IMR-90 (cell line): ENCODE measurements around the gene ZNF783. TPM values are rescaled to one million over a fixed set of nuclear protein-coding genes. Genes with fewer than 3 reads are reported as not detected.
A peak's percentile ranks its signal among the peaks of the same experiment; 100 is the strongest.

ENCODE experiments used
- ATAC-seq: fragments of 200-7000 bp; cut with Tn5 transposase; 2 replicates; pipeline ENCODE4 v1.9.1; 2020; ENCODE audit warnings: low read depth, mild to moderate bottlenecking, moderate library complexity
- BruUV-seq: library from RNA; stranded (reverse); fragments of 400-500 nt; replicated peaks from 2 replicates; lab custom pipeline; 2021; lab: Mats Ljungman, UMichigan
- CTCF ChIA-PET: fragments of 300-600 bp; formaldehyde crosslinking; extraction: SDS; loops from one replicate; lab custom pipeline; 2021; ENCODE audit warnings: antibody characterized with exemption; lab: Yijun Ruan, JAX
- POLR2A ChIA-PET: fragments of 300-600 bp; sonication (Branson Sonifier 250); formaldehyde crosslinking; loops from one replicate; lab custom pipeline; 2022; ENCODE audit warnings: antibody characterized with exemption; ENCODE audit not compliant: unreplicated experiment; lab: Charles Lee
- DNase-seq: peaks from one replicate; pipeline ENCODE4 v3.0.0; 2013
- H2AFZ ChIP-seq: replicated peaks from 2 replicates; pipeline ENCODE3; 2013; ENCODE audit warnings: low read length, mild to moderate bottlenecking; ENCODE audit not compliant: poor library complexity
- H2AK5ac ChIP-seq: 2 replicates; pipeline ENCODE4 v1.6.1; 2013; ENCODE audit warnings: low read depth, low read length, inconsistent platforms
- H2AK9ac ChIP-seq: replicated peaks from 2 replicates; pipeline ENCODE3; 2013; ENCODE audit warnings: mild to moderate bottlenecking, low read depth, low read length, moderate library complexity; ENCODE audit not compliant: poor library complexity
- H2BK120ac ChIP-seq: 2 replicates; pipeline ENCODE4 v1.6.1; 2013; ENCODE audit warnings: low read depth, low read length, inconsistent platforms
- H2BK15ac ChIP-seq: 3 replicates; pipeline ENCODE4 v1.6.1; 2013; ENCODE audit warnings: low read depth, low read length, inconsistent platforms
- H2BK20ac ChIP-seq: 2 replicates; pipeline ENCODE4 v1.6.1; 2013; ENCODE audit warnings: low read depth, mild to moderate bottlenecking, inconsistent platforms, low read length, moderate library complexity
- H2BK5ac ChIP-seq: 2 replicates; pipeline ENCODE4 v1.6.1; 2013; ENCODE audit warnings: mild to moderate bottlenecking, low read depth, low read length, inconsistent platforms; ENCODE audit not compliant: poor library complexity, severe bottlenecking
- H3K14ac ChIP-seq: replicated peaks from 2 replicates; pipeline ENCODE4 v1.6.1; 2013; ENCODE audit warnings: low read depth, low read length, inconsistent platforms
- H3K18ac ChIP-seq: 2 replicates; pipeline ENCODE4 v1.6.1; 2013; ENCODE audit warnings: low read depth, low read length, control low read depth
- H3K23ac ChIP-seq: 2 replicates; pipeline ENCODE4 v1.6.1; 2013; ENCODE audit warnings: low read depth, low read length, inconsistent platforms
- H3K27ac ChIP-seq: 2 replicates; pipeline ENCODE4 v1.5.1; 2013; ENCODE audit warnings: mild to moderate bottlenecking, control low read depth, low read length; ENCODE audit not compliant: insufficient read depth
- H3K27me3 ChIP-seq: 2 replicates; pipeline ENCODE4 v1.6.1; 2013; ENCODE audit warnings: low read length; ENCODE audit not compliant: control insufficient read depth, insufficient read depth
- H3K36me3 ChIP-seq: 2 replicates; pipeline ENCODE4 v1.6.1; 2013; ENCODE audit warnings: low read length, mixed read lengths; ENCODE audit not compliant: control insufficient read depth, insufficient read depth
- H3K4ac ChIP-seq: 2 replicates; pipeline ENCODE4 v1.6.1; 2013; ENCODE audit warnings: low read depth, low read length, inconsistent platforms
- H3K4me1 ChIP-seq: 2 replicates; pipeline ENCODE4 v1.6.1; 2013; ENCODE audit warnings: low read length, mixed read lengths; ENCODE audit not compliant: control insufficient read depth, insufficient read depth
- H3K4me2 ChIP-seq: 2 replicates; pipeline ENCODE4 v1.6.1; 2013; ENCODE audit warnings: low read depth, mild to moderate bottlenecking, control low read depth, low read length, moderate library complexity
- H3K4me3 ChIP-seq: 2 replicates; pipeline ENCODE4 v1.5.1; 2013; ENCODE audit warnings: low read depth, mild to moderate bottlenecking, control low read depth, low read length, moderate library complexity; ENCODE audit not compliant: insufficient read depth
- H3K56ac ChIP-seq: 2 replicates; pipeline ENCODE4 v1.6.1; 2013; ENCODE audit warnings: low read length, inconsistent platforms; ENCODE audit not compliant: insufficient read depth; ENCODE audit errors: extremely low read depth
- H3K79me1 ChIP-seq, 2 experiments: 2 replicates each; pipeline ENCODE4 v1.6.1; 2013; ENCODE audit warnings: low read length in 2 of 2, inconsistent platforms in 1 of 2, low read depth in 1 of 2
- H3K9ac ChIP-seq: 2 replicates; pipeline ENCODE4 v1.6.1; 2013; ENCODE audit warnings: low read depth, low read length, control low read depth
- H3K9me1 ChIP-seq: 2 replicates; pipeline ENCODE4 v1.6.1; 2013; ENCODE audit warnings: low read length, inconsistent platforms; ENCODE audit not compliant: insufficient read depth
- H3K9me3 ChIP-seq: 2 replicates; pipeline ENCODE4 v1.6.1; 2013; ENCODE audit warnings: low read length; ENCODE audit not compliant: control insufficient read depth, insufficient read depth
- H4K20me1 ChIP-seq: 2 replicates; pipeline ENCODE4 v1.6.1; 2013; ENCODE audit warnings: low read length, inconsistent platforms; ENCODE audit not compliant: insufficient read depth
- H4K5ac ChIP-seq: 2 replicates; pipeline ENCODE4 v1.6.1; 2013; ENCODE audit warnings: mild to moderate bottlenecking, low read depth, low read length, control low read depth
- H4K8ac ChIP-seq, 2 experiments: 2 replicates each; pipeline ENCODE4 v1.6.1; 2013; ENCODE audit warnings: low read depth in 2 of 2, low read length in 2 of 2, control low read depth in 1 of 2, inconsistent platforms in 1 of 2
- H4K91ac ChIP-seq: 2 replicates; pipeline ENCODE4 v1.6.1; 2013; ENCODE audit warnings: low read depth, low read length, inconsistent platforms; ENCODE audit not compliant: insufficient read depth
- MAFK ChIP-seq: IDR thresholded peaks from 2 replicates; pipeline ENCODE4 v1.6.1; 2012; ENCODE audit warnings: low read depth, low read length, improper control_type of control experiment
- MAZ ChIP-seq: IDR thresholded peaks from 2 replicates; pipeline ENCODE4 v1.6.1; 2012; ENCODE audit warnings: low read depth, mild to moderate bottlenecking, low read length, improper control_type of control experiment, moderate library complexity, borderline replicate concordance
- NFE2L2 ChIP-seq: fragments of 150-350 bp; IDR thresholded peaks from 2 replicates; pipeline ENCODE4 v1.6.1; 2016; ENCODE audit warnings: low read depth, mild to moderate bottlenecking, low read length
- POLR2A ChIP-seq: IDR thresholded peaks from 2 replicates; pipeline ENCODE4 v1.6.1; 2012; ENCODE audit warnings: mild to moderate bottlenecking, low read depth, low read length
- RAD21 ChIP-seq: IDR thresholded peaks from 2 replicates; pipeline ENCODE4 v1.6.1; 2012; ENCODE audit warnings: low read length, improper control_type of control experiment
- USF2 ChIP-seq: fragments of 150-350 bp; IDR thresholded peaks from 2 replicates; pipeline ENCODE4 v1.6.1; 2017; ENCODE audit warnings: mild to moderate bottlenecking, antibody characterized with exemption, low read length, low read depth
- WGBS, 2 experiments: methylation state at CpG; one replicate each; pipeline versions ENCODE4 v1.1.5 to v1.1.7; 2013; ENCODE audit warnings: missing lambda C conversion rate in 2 of 2; ENCODE audit not compliant: insufficient read length in 1 of 2; ENCODE audit errors: extremely low coverage in 2 of 2; 5-methylcytosine and 5-hydroxymethylcytosine counted together
- dilution Hi-C: fragments of 300-500 bp; cut with HindIII; formaldehyde crosslinking; loops from one replicate; pipeline ENCODE4 v1.14.3; 2018; ENCODE audit warnings: low sequenced_read_pairs; ENCODE audit not compliant: unreplicated experiment
- in situ Hi-C: fragments of 300-500 bp; cut with MboI; formaldehyde crosslinking; loops from 3 replicates; pipeline ENCODE4 v1.14.3; 2019; ENCODE audit warnings: low sequenced_read_pairs, inconsistent platforms, mixed read lengths
- intact Hi-C: fragments of 100-400 bp; cut with micrococcal nuclease; formaldehyde crosslinking; loops from 2 replicates; pipeline ENCODE4 v1.10.0; 2022
- polyA plus RNA-seq, 3 experiments: library from polyadenylated mRNA; depleted of rRNA; stranded (reverse); fragments of >200 nt; gene quantifications; 2 replicates each; pipeline ENCODE4 v1.2.3, GENCODE V29; 2012; ENCODE audit warnings: low replicate concordance in 1 of 3
- total RNA-seq: library from RNA; depleted of rRNA; stranded (reverse); fragments of >200 nt; gene quantifications from 2 replicates; pipeline ENCODE4 v1.2.3, GENCODE V29; 2012

Gene ZNF783
- total and polyA plus RNA-seq, 2 of the 4 experiments (the other 2 are of a cell fraction) = 2.3 to 7.2 TPM

GRCh38 chr7:149225106-149225505, 36.9 kb upstream of the ZNF783 start:
- Histone ChIP-seq H3K4ac (no peak overlapping the region), H3K56ac (no peak overlapping the region), H3K4me3 (no peak overlapping the region), H2BK20ac (no peak overlapping the region), H3K9me3 (no peaks in the 10 kb centered on the region), H3K27ac (no peak overlapping the region), H3K14ac (no peak overlapping the region), H4K5ac (no peak overlapping the region), H2BK5ac (no peak overlapping the region), H4K91ac (no peak overlapping the region), H4K20me1 (no peaks in the 10 kb centered on the region), H3K79me1 (peaks cover 0 to 3% of the 10 kb centered on the region in 2 experiments; a peak in 1 of 4 replicates), H3K4me1 (peaks cover 2% of the 10 kb centered on the region), H2AK5ac (no peak overlapping the region), H2AK9ac (no peak overlapping the region), H2AFZ (no peak overlapping the region), H3K4me2 (no peak overlapping the region), H2BK120ac (no peak overlapping the region), H3K9me1 (no peaks in the 10 kb centered on the region; the same call in 1 of the 2 replicates), H3K23ac (no peak overlapping the region), H3K27me3 (no peaks in the 10 kb centered on the region), H4K8ac (no peak overlapping the region), H3K18ac (no peak overlapping the region), H3K36me3 (peaks cover 32% of the 10 kb centered on the region), H2BK15ac (no peak overlapping the region), H3K9ac (no peak overlapping the region)
- dilution Hi-C loops = no loop called here
- no peak for ATAC-seq
- intact Hi-C loops = no loop called here
- TF ChIP-seq USF2 = no peak
- no peak for TF ChIP-seq RAD21
- TF ChIP-seq MAFK = no peak
- TF ChIP-seq MAZ = no peak
- TF ChIP-seq NFE2L2 = no peak
- no peak for TF ChIP-seq POLR2A
- WGBS, 2 experiments = 91% methylated on average over 7 of the region's 19 CpGs; no CpG with 5 or more reads in 1 of the 2 experiments
- CTCF ChIA-PET = no interaction called here
- BruUV-seq = TSS peak; percentile 32
- DNase-seq = no peak
- POLR2A ChIA-PET = interaction anchor here (1.1 kb wide), 1 partner anchor 8 kb away, joined by 3 read pairs; no protein-coding TSS in a partner anchor
- in situ Hi-C loops = no loop called here
